Caco-2 (cell line): ENCODE data around the gene TMEM203. TPM values are rescaled to one million over a fixed set of nuclear protein-coding genes. Genes with fewer than 3 reads are reported as not detected.

Source experiments
- microRNA-seq: library from miRNA; unstranded; fragments of <30 nt; microRNA quantifications from one replicate; pipeline ENCODE4 v1.2.0, GENCODE V29; 2022
- total RNA-seq: library from RNA; stranded (reverse); gene quantifications from 2 replicates; pipeline ENCODE4 v1.2.3, GENCODE V29; 2022

The TMEM203 gene
- total RNA-seq, 1 experiment from 2014 or later = 38.4 TPM

Small RNA genes lying within 50 kb of the gene (microRNA-seq; reads per million reads assigned to microRNA genes)
- not detected for gene MIR3621

Other genes starting within 250 kb of the TMEM203 start
- not detected in 2 replicates for gene PTGDS, start 228.1 kb downstream of the TMEM203 start, total RNA-seq
- not detected in 2 replicates for gene LCNL1, start 222.7 kb downstream of the TMEM203 start, total RNA-seq
- 66.2 TPM in 2 replicates for gene PAXX, start 213.2 kb downstream of the TMEM203 start, total RNA-seq
- gene CLIC3, start 209.1 kb downstream of the TMEM203 start, total RNA-seq = 4.5 and 4.7 TPM in 2 replicates
- 22.6 and 27.3 TPM in 2 replicates for gene ABCA2, start 177.4 kb downstream of the TMEM203 start, total RNA-seq
- not detected in 2 replicates for gene FUT7, start 173.6 kb downstream of the TMEM203 start, total RNA-seq
- gene NPDC1, start 159.5 kb downstream of the TMEM203 start, total RNA-seq = 44.1 and 49.2 TPM in 2 replicates
- gene ENTPD2, start 151.6 kb downstream of the TMEM203 start, total RNA-seq = 2.9 and 3.4 TPM in 2 replicates
- 53.3 and 57.5 TPM in 2 replicates for gene SAPCD2, start 135.1 kb downstream of the TMEM203 start, total RNA-seq
- gene UAP1L1, start 128.1 kb downstream of the TMEM203 start, total RNA-seq = 22.7 and 24.6 TPM in 2 replicates
- gene MAN1B1, start 118.7 kb downstream of the TMEM203 start, total RNA-seq = 57.7 and 58.0 TPM in 2 replicates
- 230 and 247 TPM in 2 replicates for gene DPP7, start 90.9 kb downstream of the TMEM203 start, total RNA-seq
- gene GRIN1, start 66.5 kb downstream of the TMEM203 start, total RNA-seq = 1.9 and 3.7 TPM in 2 replicates
- 2.9 and 3.0 TPM in 2 replicates for gene LRRC26, start 35.6 kb downstream of the TMEM203 start, total RNA-seq
- 0.70 TPM in 1 of 2 replicates, not detected in the other for gene TMEM210, start 33.6 kb downstream of the TMEM203 start, total RNA-seq
- 66.8 and 67.5 TPM in 2 replicates for gene ANAPC2, start 17.1 kb downstream of the TMEM203 start, total RNA-seq
- gene SSNA1, start 17.0 kb downstream of the TMEM203 start, total RNA-seq = 62.3 and 62.7 TPM in 2 replicates
- gene TPRN, start 4.9 kb downstream of the TMEM203 start, total RNA-seq = 34.2 and 37.7 TPM in 2 replicates
- gene NDOR1, start 52 bp upstream of the TMEM203 start, total RNA-seq = 29.0 and 31.8 TPM in 2 replicates
- 6.3 and 6.5 TPM in 2 replicates for gene RNF208, start 16.6 kb upstream of the TMEM203 start, total RNA-seq
- 1.7 and 1.8 TPM in 2 replicates for gene CYSRT1, start 19.5 kb upstream of the TMEM203 start, total RNA-seq
- gene RNF224, start 21.9 kb upstream of the TMEM203 start, total RNA-seq = 0.27 TPM in 1 of 2 replicates, not detected in the other
- 0.19 TPM in 1 of 2 replicates, not detected in the other for gene SLC34A3, start 25.3 kb upstream of the TMEM203 start, total RNA-seq
- gene TUBB4B, start 35.6 kb upstream of the TMEM203 start, total RNA-seq = 481 and 487 TPM in 2 replicates
- not detected in 2 replicates for gene STPG3, start 45.6 kb upstream of the TMEM203 start, total RNA-seq
- gene NELFB, start 49.7 kb upstream of the TMEM203 start, total RNA-seq = 79.1 and 79.8 TPM in 2 replicates
- 1.8 and 1.9 TPM in 2 replicates for gene TOR4A, start 72.1 kb upstream of the TMEM203 start, total RNA-seq
- gene NRARP, start 96.6 kb upstream of the TMEM203 start, total RNA-seq = 22.1 and 24.7 TPM in 2 replicates
- gene EXD3, start 217.5 kb upstream of the TMEM203 start, total RNA-seq = 10.9 and 11.2 TPM in 2 replicates
- gene NOXA1, start 217.7 kb upstream of the TMEM203 start, total RNA-seq = 7.3 and 8.6 TPM in 2 replicates
- 8.5 and 8.6 TPM in 2 replicates for gene ENTPD8, start 235.7 kb upstream of the TMEM203 start, total RNA-seq